ENCODE data around the gene SELENOT.

SELENOT gene

GRCh38 chr3:150673966-150674365 lies 70.8 kb downstream of the SELENOT start:
- no peak for DNase-seq

GRCh38 chr3:150675587-150675986 lies 72.5 kb downstream of the SELENOT start:
- DNase-seq: no peak

All from fibroblast of upper back skin (primary cell).